ENCODE data around the gene CHSY3.

CHSY3 gene

GRCh38 chr5:130158036-130158435 lies 253.8 kb downstream of the CHSY3 start:
- H3K4me3 ChIP-seq (ENCODE audit: low read depth, low read length), result no peak overlapping the region
- no peak for TF ChIP-seq CTCF (IDR thresholded peaks at IDR 0.05; ENCODE audit: low read depth, low read length)

GRCh38 chr5:130159968-130160367 lies 255.7 kb downstream of the CHSY3 start:
- H3K4me3 ChIP-seq (ENCODE audit: low read depth, low read length), result no peak overlapping the region
- TF ChIP-seq CTCF (IDR thresholded peaks at IDR 0.05; ENCODE audit: low read depth, low read length), result no peak

- H3K4me3 ChIP-seq (ENCODE audit: low read depth, low read length), result no peak overlapping the region
- no peak for TF ChIP-seq CTCF (IDR thresholded peaks at IDR 0.05; ENCODE audit: low read depth, low read length)
Observed at GRCh38 chr5:130164966-130165365, 260.7 kb downstream of the CHSY3 start.

- no peak for TF ChIP-seq CTCF (IDR thresholded peaks at IDR 0.05; ENCODE audit: low read depth, low read length)
- no peak overlapping the region for H3K4me3 ChIP-seq (ENCODE audit: low read depth, low read length)
Observed at GRCh38 chr5:130166839-130167490, 262.7 kb downstream of the CHSY3 start.

GRCh38 chr5:130168211-130168610 lies 263.9 kb downstream of the CHSY3 start:
- TF ChIP-seq CTCF (IDR thresholded peaks at IDR 0.05; ENCODE audit: low read depth, low read length), result no peak

GRCh38 chr5:130171699-130172098 lies 267.4 kb downstream of the CHSY3 start:
- no peak for TF ChIP-seq CTCF (IDR thresholded peaks at IDR 0.05; ENCODE audit: low read depth, low read length)
- H3K4me3 ChIP-seq (ENCODE audit: low read depth, low read length), result no peak overlapping the region

More at GRCh38 chr5:130168211-130168610, 263.9 kb downstream of the CHSY3 start:
- no peak overlapping the region for H3K4me3 ChIP-seq (ENCODE audit: low read depth, low read length)

- no peak overlapping the region for H3K4me3 ChIP-seq (ENCODE audit: low read depth, low read length)
- TF ChIP-seq CTCF (IDR thresholded peaks at IDR 0.05; ENCODE audit: low read depth, low read length), result no peak
Observed at GRCh38 chr5:130183115-130183514, 278.9 kb downstream of the CHSY3 start.

Data from WI38 (cell line).